Suppressor macrophage treated with lipopolysaccharide for 1 hour (primary cell): ENCODE data around the gene CARD11.

Experiments
- DNase-seq, 3 donors: peaks; one replicate each; pipeline ENCODE4 v3.0.0-alpha.2; 2020 to 2022

CARD11 gene

DNA sequence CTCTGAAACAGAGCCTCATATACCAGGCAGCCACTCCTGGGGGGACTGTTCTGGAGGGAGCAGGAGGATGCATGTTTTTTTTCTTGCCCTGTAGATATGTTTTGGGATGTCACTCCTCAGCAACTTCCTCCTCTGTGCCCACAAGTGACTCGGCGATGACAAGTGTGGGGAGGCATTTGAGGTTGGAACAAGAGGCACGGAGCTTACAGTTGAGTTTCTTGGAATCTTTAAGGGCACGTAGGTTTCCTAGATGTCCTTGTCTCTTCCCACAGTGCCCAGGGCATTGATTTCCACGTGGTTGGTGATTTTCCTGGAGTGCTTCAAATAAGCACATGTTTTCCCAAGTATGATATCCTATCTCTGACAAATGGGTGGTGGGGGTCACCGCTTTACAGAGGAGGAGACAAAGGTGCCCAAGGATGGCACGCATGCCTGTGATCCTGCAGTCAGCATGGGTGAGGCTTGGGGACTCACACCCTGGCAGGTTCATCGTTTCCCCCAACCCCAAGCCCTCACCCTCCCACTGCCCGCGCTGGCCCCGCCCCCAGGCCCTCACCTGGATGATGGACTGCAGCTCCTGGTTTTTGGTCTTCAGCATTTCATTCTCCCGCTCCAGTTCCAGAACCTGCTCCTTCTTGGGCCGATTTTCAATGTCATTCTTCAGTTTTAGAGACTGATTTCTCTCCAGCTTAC, 104.3 kb downstream of the CARD11 start:
- peak; percentile 64 to 73 (median 65) for DNase-seq

- no peak for DNase-seq
These were observed 105.0 kb downstream of the CARD11 start for GRCh38 chr7:2938514-2939192.

DNA sequence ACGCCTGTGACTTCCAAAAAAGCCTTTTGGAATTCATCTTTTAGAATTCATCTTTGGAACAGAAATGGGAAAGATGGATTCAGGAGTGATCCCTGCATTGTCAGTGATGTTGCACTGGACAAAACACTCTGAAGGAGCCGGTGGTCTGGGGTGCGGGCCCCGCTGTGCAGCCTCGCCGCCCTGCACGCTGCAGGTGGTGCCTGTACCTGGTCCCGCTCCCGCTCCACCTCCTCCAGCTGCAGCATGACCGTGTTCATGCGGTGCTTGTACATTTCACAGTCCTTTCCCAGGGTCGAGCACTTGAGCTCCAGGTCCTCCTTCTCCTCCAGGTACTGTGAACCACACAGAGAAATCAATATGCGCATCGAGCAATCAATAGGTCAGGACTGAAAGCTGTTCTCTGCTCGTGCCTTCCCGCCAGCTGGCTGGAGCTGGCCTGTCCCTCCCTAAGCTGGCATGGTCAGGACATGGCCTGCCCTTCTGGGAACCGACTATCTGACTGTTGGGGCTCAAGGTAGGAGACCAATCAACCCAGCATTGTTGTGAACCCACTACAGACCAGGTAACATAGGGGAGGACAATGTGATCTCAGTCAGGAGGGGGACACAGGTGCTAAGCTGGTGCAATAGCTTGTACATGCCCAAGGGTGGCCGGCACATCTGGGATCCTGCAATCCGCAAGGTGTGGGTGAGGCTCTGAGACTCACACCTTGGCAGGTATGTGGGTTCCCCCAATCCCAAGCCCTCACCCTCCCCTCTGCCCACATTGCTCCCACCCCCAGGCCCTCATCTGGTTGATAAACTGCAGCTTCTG, 105.8 kb downstream of the CARD11 start:
- DNase-seq = no peak

GRCh38 chr7:2936891-2937580, 106.6 kb downstream of the CARD11 start:
- no peak for DNase-seq

- no peak for DNase-seq
These were observed 107.4 kb downstream of the CARD11 start for GRCh38 chr7:2936301-2936700.

DNA sequence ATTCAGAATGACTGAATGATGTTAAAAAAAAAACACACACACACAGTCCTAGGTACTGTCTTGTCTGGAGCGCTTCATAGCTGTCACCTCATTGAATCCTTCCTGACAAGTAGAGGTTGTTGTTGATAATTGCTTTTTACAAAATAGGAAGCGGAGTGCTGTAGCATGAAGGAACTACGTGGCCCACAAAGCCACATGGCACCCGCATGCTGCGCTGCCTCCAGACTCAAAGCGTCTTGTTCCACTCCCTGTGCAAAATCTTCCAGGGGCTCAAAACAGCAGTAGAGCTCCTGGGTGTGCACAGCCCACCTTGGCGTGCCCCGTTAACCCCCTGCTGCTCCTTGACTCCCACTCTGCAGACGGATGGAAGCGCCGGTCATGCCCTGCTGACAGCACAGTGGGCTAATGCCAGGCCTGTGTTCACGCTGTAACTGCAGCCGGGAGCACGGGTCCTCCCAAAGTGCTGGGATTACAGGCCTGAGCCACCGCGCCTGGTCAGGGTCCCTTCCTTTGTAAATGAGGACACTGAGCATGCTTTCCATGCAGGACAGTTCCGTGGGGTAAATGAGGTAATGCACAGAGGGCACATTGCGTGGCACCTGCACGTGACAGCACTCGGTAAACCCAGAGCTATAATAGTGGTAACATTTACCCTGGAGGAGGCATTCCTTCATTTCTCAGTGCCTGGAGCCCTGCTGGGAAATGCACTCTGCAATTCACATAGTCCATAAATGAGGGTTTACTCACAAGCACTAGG, 108.5 kb downstream of the CARD11 start:
- DNase-seq = no peak

DNA sequence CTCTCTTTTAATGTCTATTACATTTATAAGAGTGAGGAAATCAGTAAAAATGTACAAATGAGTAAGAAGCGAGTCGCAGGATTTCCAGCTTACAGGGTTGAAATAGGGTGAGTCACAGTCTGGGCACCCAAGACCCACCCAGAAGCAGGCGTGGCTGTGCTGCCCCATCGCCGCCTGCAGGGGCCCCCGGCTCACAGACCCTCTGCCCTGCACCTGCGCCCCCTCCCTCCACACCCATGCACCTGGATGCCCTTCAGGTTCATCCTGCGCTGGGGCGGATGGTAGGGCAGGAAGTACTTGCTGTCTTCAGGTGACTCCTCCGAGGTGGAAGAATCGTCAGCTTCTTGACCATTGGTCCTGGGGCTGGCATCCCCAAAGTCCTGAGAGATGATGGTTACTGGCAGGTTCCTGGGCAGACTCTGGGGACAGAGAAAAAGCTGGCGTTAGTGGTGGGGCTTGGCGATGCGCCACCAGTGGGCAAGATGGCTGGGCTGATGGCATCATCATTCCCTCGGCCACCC, 109.4 kb downstream of the CARD11 start:
- peak; percentile 69 to 84 (median 78) for DNase-seq

DNA sequence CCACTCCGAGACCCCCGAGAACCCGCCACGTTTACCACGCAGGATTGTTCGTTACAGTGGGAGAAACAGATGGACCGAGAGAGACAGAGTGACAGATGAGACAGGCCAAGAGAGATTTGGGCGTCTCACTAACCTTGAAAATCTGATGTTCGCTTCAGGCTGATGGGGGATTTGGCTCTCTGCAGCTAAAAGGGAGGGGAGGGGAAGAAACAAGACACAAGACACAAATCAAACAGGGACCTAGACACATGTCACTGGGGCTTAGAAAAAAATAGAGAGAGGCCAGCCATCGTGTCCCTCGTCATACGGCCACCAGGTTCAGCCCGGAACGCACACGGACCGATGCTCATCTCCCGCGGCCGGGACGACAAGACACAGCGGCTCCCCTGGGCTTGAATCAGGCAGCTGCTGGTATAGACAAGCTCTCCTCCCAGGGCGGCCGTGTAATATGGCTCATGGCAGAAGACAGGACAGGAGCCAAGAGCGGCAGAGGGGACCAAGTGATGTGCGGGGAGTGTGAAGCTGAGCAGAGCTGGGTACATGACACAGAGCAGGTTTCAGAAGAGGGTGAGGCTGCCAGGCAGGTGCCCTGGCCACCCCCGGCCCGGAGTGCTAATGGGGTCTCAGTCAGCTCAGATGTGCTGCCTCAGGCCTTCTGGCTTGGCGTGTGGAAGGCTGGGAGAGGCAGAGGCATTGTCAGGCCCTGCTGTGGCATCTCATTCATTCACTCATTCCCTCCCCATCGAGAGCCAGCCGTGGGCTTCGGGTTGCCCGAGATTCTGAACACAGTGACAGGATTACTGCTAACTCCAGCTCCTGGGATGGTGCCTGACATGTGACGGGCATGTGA, 111.0 kb downstream of the CARD11 start:
- DNase-seq = no peak

DNA sequence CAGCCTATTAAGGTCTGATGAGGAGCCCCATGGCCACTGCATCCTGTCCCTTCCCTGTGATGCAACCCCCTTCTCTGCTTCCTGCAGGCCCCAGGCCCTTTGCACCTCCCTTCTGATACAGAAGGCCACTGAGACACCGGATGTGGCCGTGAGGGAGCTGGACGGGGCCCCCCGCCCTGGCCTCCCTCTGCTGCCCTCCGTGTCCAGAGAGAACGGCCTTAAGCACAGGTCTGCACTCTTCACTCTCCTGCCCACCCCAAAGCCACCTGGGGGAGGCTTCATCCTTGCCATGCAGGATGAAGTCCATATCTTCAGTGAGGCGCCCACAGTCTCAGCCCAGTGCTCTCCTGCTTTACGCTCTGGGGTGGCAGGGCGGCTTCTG, 112.6 kb downstream of the CARD11 start:
- no peak for DNase-seq

DNA sequence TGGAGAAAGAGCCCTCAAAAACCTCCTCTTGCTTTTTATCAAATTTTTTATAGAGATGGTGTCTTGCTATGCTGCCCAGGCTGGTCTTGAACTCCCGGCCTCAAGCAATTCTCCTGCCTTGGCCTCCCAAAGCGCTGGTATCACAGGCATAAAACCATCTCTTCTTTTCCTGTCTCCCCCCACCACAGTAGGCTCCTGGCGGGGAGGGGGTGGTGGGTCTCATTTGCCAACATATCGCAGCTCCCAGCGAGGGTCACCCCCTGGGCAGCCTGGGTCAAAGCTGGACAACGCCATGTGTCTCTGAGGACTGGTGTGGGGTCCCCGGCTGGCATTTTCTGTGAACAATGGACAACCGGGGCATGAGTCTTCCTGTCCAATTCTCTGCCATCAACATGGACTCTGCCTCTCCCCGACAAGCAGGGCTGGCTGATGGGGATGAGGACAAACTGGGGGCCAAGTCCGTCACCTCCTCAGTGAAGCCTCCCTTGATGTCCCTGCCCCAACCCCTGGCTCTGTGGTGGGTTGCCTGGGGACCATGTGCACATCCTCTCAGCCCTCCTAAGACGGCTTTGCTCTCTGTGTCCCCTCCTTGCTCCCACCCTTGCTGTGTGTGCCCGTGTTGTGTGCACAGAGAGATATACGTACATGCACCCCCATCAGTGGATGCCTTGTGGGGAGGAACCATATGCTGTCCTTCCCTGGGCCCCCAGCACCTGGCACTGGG, 113.2 kb downstream of the CARD11 start:
- no peak for DNase-seq

GRCh38 chr7:2929321-2930201, 114.1 kb downstream of the CARD11 start:
- no peak for DNase-seq

DNA sequence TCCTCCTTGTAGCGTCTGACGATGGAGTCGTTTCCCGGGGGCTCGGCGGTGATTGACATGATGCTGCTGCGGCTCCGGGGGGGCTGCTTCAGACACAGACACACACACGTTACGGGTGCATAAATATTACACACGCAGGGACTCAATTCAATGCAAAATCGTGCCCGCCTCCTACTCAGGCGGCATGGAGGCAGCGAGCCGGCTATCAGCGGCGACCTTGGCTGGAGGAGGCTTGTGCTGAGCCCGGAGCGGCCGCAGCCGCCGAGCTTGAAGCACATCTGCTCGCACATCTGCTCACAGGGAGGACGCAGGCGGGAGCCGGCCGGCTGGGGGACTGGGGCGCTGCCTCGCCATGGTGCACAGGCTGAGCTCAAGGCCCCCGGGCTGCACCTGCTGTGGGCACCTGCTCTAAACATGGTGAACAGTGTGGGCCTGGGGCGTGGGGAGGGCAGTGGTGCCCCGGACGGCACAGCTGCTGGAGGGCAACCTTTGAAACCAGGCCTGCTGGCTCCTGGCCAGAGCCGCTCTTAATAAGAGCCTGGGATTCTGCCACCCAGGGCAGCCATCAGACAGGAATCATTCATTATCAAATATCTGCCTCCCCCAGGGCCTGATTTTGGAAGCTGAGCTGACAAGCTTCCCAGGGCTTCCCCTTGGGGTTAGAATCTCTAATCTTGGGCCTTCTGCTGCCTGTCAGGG, 114.9 kb downstream of the CARD11 start:
- no peak for DNase-seq

DNA sequence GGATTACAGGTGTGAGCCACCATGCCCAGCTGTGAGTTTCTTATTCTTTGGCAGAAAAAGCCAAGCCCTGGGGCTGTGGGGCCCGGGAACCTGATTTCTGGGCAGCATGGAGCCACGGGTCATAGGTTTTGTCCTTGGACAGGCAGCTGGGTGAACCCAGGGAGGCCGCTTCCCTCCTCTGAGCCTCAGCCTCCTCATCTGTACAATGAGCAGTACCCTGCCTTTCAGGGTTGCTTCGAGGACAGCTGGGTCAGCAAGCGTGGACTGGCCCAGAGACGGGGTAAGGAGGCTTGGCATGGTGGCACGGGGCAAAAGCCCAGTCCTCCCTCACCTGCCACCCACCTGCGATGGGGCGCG, 115.4 kb downstream of the CARD11 start:
- DNase-seq = no peak

DNA sequence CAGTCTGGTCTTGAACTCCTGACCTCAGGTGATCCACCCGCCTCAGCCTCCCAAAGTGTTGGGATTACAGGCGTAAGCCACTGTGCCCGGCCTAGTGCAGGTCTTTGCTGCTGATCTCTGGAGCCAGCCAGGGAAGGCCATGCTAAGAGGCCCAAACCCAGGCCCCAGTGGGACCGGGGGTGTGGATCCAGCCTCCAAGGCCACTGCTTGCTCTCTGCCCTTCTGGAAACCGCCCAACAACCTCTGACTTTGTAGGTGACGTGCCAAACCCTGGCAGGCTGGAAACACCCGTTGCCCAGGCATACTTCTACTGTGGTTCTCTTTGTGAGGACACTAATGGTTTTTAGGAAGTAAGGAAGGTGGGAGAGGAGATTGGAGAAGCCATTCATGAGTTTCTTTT, 116.1 kb downstream of the CARD11 start:
- no peak for DNase-seq

- DNase-seq = no peak
These were observed 116.7 kb downstream of the CARD11 start for GRCh38 chr7:2926896-2927405.

DNA sequence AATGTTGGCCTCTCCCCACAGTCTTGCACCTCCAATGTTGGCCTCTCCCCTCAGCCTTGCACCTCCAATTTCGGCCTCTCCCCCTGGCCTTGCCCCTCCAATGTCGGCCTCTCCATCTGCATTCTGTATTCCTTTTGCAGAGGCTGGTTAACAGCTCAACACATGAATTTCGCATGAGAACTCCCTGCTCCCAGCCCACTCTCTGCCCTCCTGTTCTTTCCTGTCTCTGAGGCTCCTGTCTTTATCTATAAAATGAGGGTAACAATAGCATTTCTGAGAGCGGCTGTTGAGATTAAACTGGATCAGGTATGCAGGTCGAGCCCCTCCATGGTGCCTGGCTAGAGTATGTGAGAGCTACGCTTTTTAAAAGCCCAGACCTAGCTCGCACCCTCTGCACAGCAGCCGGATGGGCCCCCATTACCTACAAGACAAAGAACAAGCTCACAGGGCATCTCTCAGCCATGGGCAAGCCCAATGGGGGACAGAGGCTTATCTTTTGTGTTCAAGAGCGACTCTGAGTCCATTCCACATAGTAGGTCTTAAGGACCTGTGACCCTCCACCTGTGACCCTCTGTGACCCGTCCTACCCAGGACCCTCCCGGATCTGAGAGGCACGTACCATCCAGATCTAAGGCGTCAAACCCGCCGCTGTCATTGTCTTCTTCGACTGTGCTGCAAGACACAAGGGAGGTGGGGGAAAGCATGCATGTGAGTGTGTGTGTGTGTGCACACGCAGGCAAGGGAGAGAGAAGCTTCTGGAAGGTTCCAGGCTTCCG, 117.4 kb downstream of the CARD11 start:
- no peak for DNase-seq

- DNase-seq = no peak
These were observed 118.5 kb downstream of the CARD11 start for GRCh38 chr7:2924866-2925840.
